HEK293 (cell line): ENCODE measurements around the gene MAPK8IP3.

Experiments used
- ATF2 ChIP-seq: fragments of 450-650 bp; formaldehyde crosslinking; IDR thresholded peaks from 2 replicates; pipeline ENCODE4 v1.5.1; 2016; ENCODE audit warnings: missing biosample characterization, missing genetic modification characterization, low read depth
- INSM2 ChIP-seq: fragments of 450-650 bp; formaldehyde crosslinking; IDR thresholded peaks from 2 replicates; pipeline ENCODE4 v1.5.1; 2016; ENCODE audit warnings: missing biosample characterization, missing genetic modification characterization
- PRDM2 ChIP-seq: fragments of 450-650 bp; formaldehyde crosslinking; IDR thresholded peaks from 2 replicates; pipeline ENCODE4 v1.5.1; 2016; ENCODE audit warnings: missing biosample characterization, missing genetic modification characterization, borderline replicate concordance
- WT1 ChIP-seq: fragments of 450-650 bp; formaldehyde crosslinking; IDR thresholded peaks from 2 replicates; pipeline ENCODE4 v1.5.1; 2016; ENCODE audit warnings: missing biosample characterization, missing genetic modification characterization
- ZBTB11 ChIP-seq: fragments of 450-650 bp; formaldehyde crosslinking; conservative IDR thresholded peaks from 2 replicates; pipeline ENCODE4 v1.5.1; 2016; ENCODE audit warnings: low read depth, missing biosample characterization, missing genetic modification characterization
- ZBTB17 ChIP-seq: fragments of 450-650 bp; formaldehyde crosslinking; IDR thresholded peaks from 2 replicates; pipeline ENCODE4 v1.5.1; 2016; ENCODE audit warnings: missing biosample characterization, missing genetic modification characterization
- ZNF140 ChIP-seq: fragments of 450-650 bp; formaldehyde crosslinking; IDR thresholded peaks from 2 replicates; pipeline ENCODE4 v1.5.1; 2016; ENCODE audit warnings: missing biosample characterization, missing genetic modification characterization
- ZNF26 ChIP-seq: fragments of 450-650 bp; formaldehyde crosslinking; IDR thresholded peaks from 2 replicates; pipeline ENCODE4 v1.5.1; 2016; ENCODE audit warnings: missing biosample characterization, missing genetic modification characterization
- ZNF341 ChIP-seq: fragments of 450-650 bp; formaldehyde crosslinking; IDR thresholded peaks from 2 replicates; pipeline ENCODE4; 2016; ENCODE audit warnings: low read depth, missing biosample characterization, missing genetic modification characterization
- ZNF391 ChIP-seq: fragments of 450-650 bp; formaldehyde crosslinking; IDR thresholded peaks from 2 replicates; pipeline ENCODE4 v1.5.1; 2016; ENCODE audit warnings: low read depth, missing biosample characterization, missing genetic modification characterization, borderline replicate concordance
- ZNF398 ChIP-seq: fragments of 450-650 bp; formaldehyde crosslinking; IDR thresholded peaks from 2 replicates; pipeline ENCODE4 v1.5.1; 2017; ENCODE audit warnings: missing biosample characterization, missing genetic modification characterization
- ZNF416 ChIP-seq: fragments of 450-650 bp; formaldehyde crosslinking; IDR thresholded peaks from 2 replicates; pipeline ENCODE4 v1.5.1; 2016; ENCODE audit warnings: missing biosample characterization, missing genetic modification characterization
- ZNF423 ChIP-seq: fragments of 450-650 bp; formaldehyde crosslinking; IDR thresholded peaks from 2 replicates; pipeline ENCODE4 v1.5.1; 2016; ENCODE audit warnings: missing biosample characterization, missing genetic modification characterization
- ZNF48 ChIP-seq: fragments of 450-650 bp; formaldehyde crosslinking; IDR thresholded peaks from 2 replicates; pipeline ENCODE4 v1.5.1; 2016; ENCODE audit warnings: missing biosample characterization, missing genetic modification characterization
- ZNF513 ChIP-seq: fragments of 450-650 bp; IDR thresholded peaks from 2 replicates; pipeline ENCODE4 v1.5.1; 2018; ENCODE audit warnings: missing biosample characterization, missing genetic modification characterization
- ZNF558 ChIP-seq: fragments of 450-650 bp; formaldehyde crosslinking; IDR thresholded peaks from 2 replicates; pipeline ENCODE4 v1.5.1; 2016; ENCODE audit warnings: missing biosample characterization, missing genetic modification characterization
- ZNF561 ChIP-seq: fragments of 450-650 bp; IDR thresholded peaks from 2 replicates; pipeline ENCODE4 v1.5.1; 2018; ENCODE audit warnings: missing biosample characterization, missing genetic modification characterization, borderline replicate concordance
- ZNF621 ChIP-seq: fragments of 450-650 bp; formaldehyde crosslinking; IDR thresholded peaks from 2 replicates; pipeline ENCODE4 v1.5.1; 2017; ENCODE audit warnings: missing biosample characterization, missing genetic modification characterization
- ZNF626 ChIP-seq: fragments of 450-650 bp; sonication (Bioruptor Pico); formaldehyde crosslinking; IDR thresholded peaks from 2 replicates; pipeline ENCODE4 v1.5.1; 2018; ENCODE audit warnings: missing biosample characterization, missing genetic modification characterization, inconsistent platforms
- ZNF670 ChIP-seq: fragments of 450-650 bp; formaldehyde crosslinking; IDR thresholded peaks from 2 replicates; pipeline ENCODE4 v1.5.1; 2016; ENCODE audit warnings: missing biosample characterization, missing genetic modification characterization, low read depth

MAPK8IP3 gene

GRCh38 chr16:1678500-1679098 is 27.4 kb upstream of the MAPK8IP3 start (continued):
- TF ChIP-seq PRDM2 (no peak), ZNF26 (tag by site-specific recombination) (no peak), ZBTB11 (tag by site-specific recombination) (peak; percentile 34; the same call in 1 of the 2 replicates), ZNF621 (tag by site-specific recombination) (no peak), ATF2 (no peak), ZBTB17 (peak; percentile 29), ZNF398 (tag by site-specific recombination) (0 out of 2 replicates have a peak, but pooled peaks have one; percentile 24), ZNF423 (tag by site-specific recombination) (no peak), ZNF670 (tag by site-specific recombination) (no peak), ZNF416 (no peak), ZNF140 (tag by site-specific recombination) (no peak), ZNF561 (tag by site-specific recombination) (no peak), ZNF513 (no peak), ZNF391 (tag by site-specific recombination) (no peak), INSM2 (tag by site-specific recombination) (no peak), ZNF558 (tag by site-specific recombination) (no peak), WT1 (tag by site-specific recombination) (no peak), ZNF48 (tag by site-specific recombination) (no peak), ZNF341 (tag by site-specific recombination) (no peak), ZNF626 (no peak)
